Kidney (tissue), 14 donors: ENCODE measurements around the gene QKI. TPM values are rescaled to one million over a fixed set of nuclear protein-coding genes. Genes with fewer than 3 reads are reported as not detected.

Experiments
- DNase-seq, 5 donors: peaks; one replicate each; pipeline ENCODE4 v3.0.0-alpha.2; 2013 to 2020
- FAIRE-seq: peaks from 2 replicates; lab custom pipeline; 2012; peaks lifted over from hg19 to GRCh38; lab: Jason Lieb, UNC
- H3K27ac ChIP-seq, 2 donors: one replicate each; pipeline ENCODE4 v1.7.0; 2013; ENCODE audit warnings: low read depth in 2 of 2, low read length in 2 of 2, inconsistent platforms in 1 of 2
- H3K27me3 ChIP-seq: one replicate; pipeline ENCODE4 v1.7.1; 2013; ENCODE audit warnings: low read length, inconsistent platforms; ENCODE audit not compliant: control insufficient read depth, insufficient read depth
- H3K36me3 ChIP-seq, 3 donors: one replicate each; pipeline versions ENCODE4 v1.7.0 to v1.7.1; 2013; ENCODE audit warnings: low read length in 3 of 3, control low read depth in 1 of 3, inconsistent platforms in 1 of 3; ENCODE audit not compliant: insufficient read depth in 3 of 3, control insufficient read depth in 2 of 3
- H3K4me1 ChIP-seq, 3 donors: one replicate each; pipeline versions ENCODE4 v1.7.0 to v1.7.1; 2013; ENCODE audit warnings: low read length in 3 of 3, inconsistent platforms in 1 of 3, low read depth in 1 of 3; ENCODE audit not compliant: control insufficient read depth in 2 of 3, insufficient read depth in 2 of 3
- H3K4me3 ChIP-seq, 3 donors: one replicate each; pipeline versions ENCODE4 v1.7.0 to v1.8.1; 2013; ENCODE audit warnings: low read length in 3 of 3, control low read depth in 1 of 3, inconsistent platforms in 1 of 3
- H3K9ac ChIP-seq, 3 donors: one replicate each; pipeline versions ENCODE4 v1.7.0 to v1.7.1; 2013; ENCODE audit warnings: low read length in 3 of 3, control low read depth in 1 of 3, inconsistent platforms in 1 of 3
- H3K9me3 ChIP-seq, 3 donors: one replicate each; pipeline versions ENCODE4 v1.7.0 to v1.7.1; 2013; ENCODE audit warnings: low read length in 3 of 3, control low read depth in 1 of 3, inconsistent platforms in 1 of 3; ENCODE audit not compliant: control insufficient read depth in 2 of 3, insufficient read depth in 1 of 3
- intact Hi-C: fragments of 100-400 bp; cut with DNase I; formaldehyde crosslinking; loops from one replicate; pipeline ENCODE4 v1.11.1; 2022
- polyA plus RNA-seq: library from polyadenylated mRNA; stranded (reverse); fragments of 350-450 nt; fragmentation: Illumina TruSeq; extraction: RNeasy Lipid Tissue Mini Kit (QIAGEN cat#74804); gene quantifications from one replicate; pipeline ENCODE4 v1.2.3, GENCODE V29; 2014; ENCODE audit warnings: low read depth, low replicate concordance; ENCODE audit not compliant: insufficient read depth
- total RNA-seq: library from RNA; stranded (reverse); fragmentation: NEBNext Ultra II Directional; extraction: Animal tissue kit (Norgen Biotek cat#: 25700); gene quantifications from one replicate; pipeline ENCODE4 v1.2.1, GENCODE V29; 2021
- TF ChIP-seq, protein P1 (sequence below): IDR thresholded peaks from 3 replicates; pipeline ENCODE4 v1.5.1; 2012; ENCODE audit warnings: mild to moderate bottlenecking, moderate library complexity, borderline replicate concordance; ENCODE audit not compliant: insufficient read depth; ENCODE audit errors: extremely low read depth
- donor health status: control.
- donor health status: control.
- donor health status: control.
- donor health status: control.
- donor health status: control.
- donor health status: DM: yes; HTN: yes; CAD: no.
- donor health status: Normal renal cell carcinoma (clear cell type).

The QKI gene
- total and polyA plus RNA-seq, 2 donors from 2014 or later = 17.6 to 121 TPM

DNA sequence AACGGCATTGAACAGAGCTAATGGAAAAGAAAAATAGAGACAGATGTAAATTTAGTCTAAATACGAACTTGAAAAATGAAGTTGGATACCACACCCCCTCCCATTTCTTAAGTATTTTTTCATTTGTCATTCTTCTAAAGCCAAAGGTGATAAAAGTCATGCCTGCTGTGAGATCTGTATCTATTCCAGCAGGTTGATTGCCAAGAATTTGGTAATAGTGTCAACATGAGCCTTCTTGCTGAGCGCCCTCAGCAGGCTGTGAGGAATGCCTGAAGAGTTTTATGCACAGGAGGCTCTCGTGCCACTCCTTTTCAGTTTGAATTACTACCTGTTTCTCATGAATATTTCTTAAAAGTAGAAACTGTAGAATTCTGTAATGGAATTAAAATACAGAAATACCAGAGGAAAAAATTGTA is 165.4 kb downstream of the QKI start:
- FAIRE-seq (no peak), DNase-seq (peak in 1 of 5 donors; percentile 25)
- Histone ChIP-seq H3K9ac (no peak overlapping the region), H3K4me1 (no peaks in the 10 kb centered on the region), H3K36me3 (no peaks in the 10 kb centered on the region), H3K27me3 (no peaks in the 10 kb centered on the region), H3K27ac (no peak overlapping the region), H3K9me3 (no peaks in the 10 kb centered on the region), H3K4me3 (no peak overlapping the region)
- intact Hi-C loops = no loop called here
- TF ChIP-seq, protein P1, sequence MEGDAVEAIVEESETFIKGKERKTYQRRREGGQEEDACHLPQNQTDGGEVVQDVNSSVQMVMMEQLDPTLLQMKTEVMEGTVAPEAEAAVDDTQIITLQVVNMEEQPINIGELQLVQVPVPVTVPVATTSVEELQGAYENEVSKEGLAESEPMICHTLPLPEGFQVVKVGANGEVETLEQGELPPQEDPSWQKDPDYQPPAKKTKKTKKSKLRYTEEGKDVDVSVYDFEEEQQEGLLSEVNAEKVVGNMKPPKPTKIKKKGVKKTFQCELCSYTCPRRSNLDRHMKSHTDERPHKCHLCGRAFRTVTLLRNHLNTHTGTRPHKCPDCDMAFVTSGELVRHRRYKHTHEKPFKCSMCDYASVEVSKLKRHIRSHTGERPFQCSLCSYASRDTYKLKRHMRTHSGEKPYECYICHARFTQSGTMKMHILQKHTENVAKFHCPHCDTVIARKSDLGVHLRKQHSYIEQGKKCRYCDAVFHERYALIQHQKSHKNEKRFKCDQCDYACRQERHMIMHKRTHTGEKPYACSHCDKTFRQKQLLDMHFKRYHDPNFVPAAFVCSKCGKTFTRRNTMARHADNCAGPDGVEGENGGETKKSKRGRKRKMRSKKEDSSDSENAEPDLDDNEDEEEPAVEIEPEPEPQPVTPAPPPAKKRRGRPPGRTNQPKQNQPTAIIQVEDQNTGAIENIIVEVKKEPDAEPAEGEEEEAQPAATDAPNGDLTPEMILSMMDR = peak; percentile 5

DNA sequence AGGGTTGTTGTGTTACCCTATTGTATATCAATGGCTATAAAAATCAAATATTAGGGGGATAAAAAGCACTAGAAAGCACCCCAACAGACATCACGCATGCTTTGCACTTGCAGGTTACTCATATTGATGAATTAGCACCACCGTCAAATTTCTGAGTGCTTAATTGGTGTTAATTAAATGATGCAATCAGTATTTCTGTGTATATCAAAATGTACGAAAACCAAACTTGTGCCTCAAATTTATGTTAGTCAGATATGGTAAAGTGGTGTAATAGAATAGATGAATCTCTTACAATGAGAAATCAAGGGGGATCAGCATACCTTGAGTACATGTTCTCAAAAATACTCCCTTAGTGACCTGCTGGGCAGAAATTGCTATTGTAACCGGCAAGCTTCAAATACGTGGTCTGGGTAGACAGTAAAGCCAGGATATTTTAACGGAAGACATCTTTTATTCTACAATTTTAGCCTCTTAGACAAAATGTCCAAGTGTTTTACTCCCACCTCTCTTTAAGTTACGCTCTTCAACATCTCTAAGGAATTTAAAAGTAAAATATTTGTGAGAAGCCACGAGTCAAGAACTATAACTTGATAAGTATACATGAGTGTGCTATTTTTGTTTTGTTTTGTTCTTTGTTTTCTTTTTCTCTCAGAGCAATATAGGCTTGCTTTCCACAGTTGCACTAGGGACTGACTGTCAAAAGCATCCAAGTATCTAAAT is 166.0 kb downstream of the QKI start:
- no peak overlapping the region for H3K9ac ChIP-seq
- no peak overlapping the region for H3K4me3 ChIP-seq
- no peaks in the 10 kb centered on the region for H3K27me3 ChIP-seq
- no peaks in the 10 kb centered on the region for H3K4me1 ChIP-seq
- H3K36me3 ChIP-seq = no peaks in the 10 kb centered on the region
- TF ChIP-seq, protein P1 = no peak
- intact Hi-C loops = no loop called here
- H3K27ac ChIP-seq = no peak overlapping the region
- FAIRE-seq (no peak), DNase-seq (no peak)
- no peaks in the 10 kb centered on the region for H3K9me3 ChIP-seq

DNA sequence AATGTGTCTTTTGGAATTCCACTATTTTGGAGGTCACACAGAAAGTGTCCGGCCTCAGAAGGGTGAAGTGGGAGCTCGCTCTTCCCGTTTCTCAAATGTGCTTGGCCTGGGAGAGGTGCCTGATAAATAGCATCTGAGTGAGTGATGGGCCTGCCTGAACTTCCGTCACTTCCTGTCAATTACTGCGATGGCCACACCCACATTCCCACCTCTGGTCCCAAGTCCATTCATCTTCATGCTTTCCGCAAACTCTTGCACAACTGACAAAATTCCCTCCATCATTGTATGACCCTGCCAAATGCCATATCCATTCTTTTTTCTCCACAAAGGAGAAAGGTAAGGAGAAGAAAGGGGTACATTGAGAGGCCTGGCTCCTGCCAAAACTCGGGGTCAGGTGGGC is 169.0 kb downstream of the QKI start:
- Histone ChIP-seq H3K4me1 (no peaks in the 10 kb centered on the region), H3K9ac (no peak overlapping the region), H3K4me3 (no peak overlapping the region), H3K27ac (no peak overlapping the region), H3K9me3 (no peaks in the 10 kb centered on the region), H3K27me3 (no peaks in the 10 kb centered on the region), H3K36me3 (no peaks in the 10 kb centered on the region)
- TF ChIP-seq, protein P1 = no peak
- intact Hi-C loops = no loop called here
- FAIRE-seq = no peak
- DNase-seq = no peak

DNA sequence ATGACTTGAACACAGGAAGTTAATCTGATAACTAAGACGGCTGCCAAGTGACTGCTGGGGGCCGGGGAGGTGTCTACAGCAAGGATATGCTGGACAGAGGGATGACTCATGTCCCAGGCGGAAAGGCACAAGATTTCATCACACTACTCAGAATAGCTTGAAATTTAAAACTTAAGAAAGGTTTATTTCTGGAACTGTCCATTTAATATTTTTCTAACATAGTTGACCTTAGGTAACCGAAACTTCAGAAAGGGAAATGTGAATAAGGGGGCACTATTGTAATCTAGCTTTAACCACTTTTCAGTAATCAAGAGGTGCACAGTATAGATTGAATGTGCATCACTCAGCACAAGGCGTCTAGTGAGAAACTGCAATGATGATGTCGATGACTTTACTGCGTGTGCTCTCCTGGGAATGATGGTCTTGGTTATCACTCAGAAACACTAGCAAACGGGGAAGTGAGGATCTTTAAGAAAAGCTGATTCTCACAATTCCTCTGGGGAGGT is 171.5 kb downstream of the QKI start:
- DNase-seq (peak in 1 of 5 donors; percentile 85), FAIRE-seq (no peak)
- TF ChIP-seq, protein P1 = no peak
- Histone ChIP-seq H3K27ac (no peak overlapping the region), H3K9me3 (no peaks in the 10 kb centered on the region), H3K9ac (no peak overlapping the region), H3K4me3 (no peak overlapping the region), H3K27me3 (no peaks in the 10 kb centered on the region), H3K36me3 (no peaks in the 10 kb centered on the region), H3K4me1 (no peaks in the 10 kb centered on the region)
- intact Hi-C loops = no loop called here
